GM20431 (cell line): ENCODE results near the gene CRACR2B.

Experiments
- in situ Hi-C: fragments of 300-500 bp; cut with MseI, MboI; formaldehyde crosslinking; loops from one replicate; pipeline ENCODE4 v1.15.0; 2020; ENCODE audit warnings: low sequenced_read_pairs; ENCODE audit not compliant: unreplicated experiment

CRACR2B gene

DNA sequence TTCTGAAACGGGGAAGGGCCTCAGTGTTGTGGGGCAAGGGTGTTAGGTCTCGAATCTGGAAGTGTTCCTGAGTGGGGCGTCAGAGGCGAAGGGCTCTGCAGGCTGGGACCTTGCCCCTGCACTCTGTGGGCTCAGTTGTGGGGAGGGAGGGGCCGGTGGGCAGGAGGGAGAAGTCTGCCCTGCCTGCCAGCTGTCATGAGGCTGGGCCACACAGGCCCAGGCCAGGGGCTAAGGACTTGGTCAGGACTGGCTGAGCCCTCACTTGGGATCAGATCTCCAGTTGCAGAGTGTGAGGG, at the start of gene CRACR2B:
Gene CRACR2B (plus strand): TSS at position 23 of the 296 bp plus-strand sequence. CDS start 689 bp downstream, outside the sequence.
- in situ Hi-C loops = no loop called here

DNA sequence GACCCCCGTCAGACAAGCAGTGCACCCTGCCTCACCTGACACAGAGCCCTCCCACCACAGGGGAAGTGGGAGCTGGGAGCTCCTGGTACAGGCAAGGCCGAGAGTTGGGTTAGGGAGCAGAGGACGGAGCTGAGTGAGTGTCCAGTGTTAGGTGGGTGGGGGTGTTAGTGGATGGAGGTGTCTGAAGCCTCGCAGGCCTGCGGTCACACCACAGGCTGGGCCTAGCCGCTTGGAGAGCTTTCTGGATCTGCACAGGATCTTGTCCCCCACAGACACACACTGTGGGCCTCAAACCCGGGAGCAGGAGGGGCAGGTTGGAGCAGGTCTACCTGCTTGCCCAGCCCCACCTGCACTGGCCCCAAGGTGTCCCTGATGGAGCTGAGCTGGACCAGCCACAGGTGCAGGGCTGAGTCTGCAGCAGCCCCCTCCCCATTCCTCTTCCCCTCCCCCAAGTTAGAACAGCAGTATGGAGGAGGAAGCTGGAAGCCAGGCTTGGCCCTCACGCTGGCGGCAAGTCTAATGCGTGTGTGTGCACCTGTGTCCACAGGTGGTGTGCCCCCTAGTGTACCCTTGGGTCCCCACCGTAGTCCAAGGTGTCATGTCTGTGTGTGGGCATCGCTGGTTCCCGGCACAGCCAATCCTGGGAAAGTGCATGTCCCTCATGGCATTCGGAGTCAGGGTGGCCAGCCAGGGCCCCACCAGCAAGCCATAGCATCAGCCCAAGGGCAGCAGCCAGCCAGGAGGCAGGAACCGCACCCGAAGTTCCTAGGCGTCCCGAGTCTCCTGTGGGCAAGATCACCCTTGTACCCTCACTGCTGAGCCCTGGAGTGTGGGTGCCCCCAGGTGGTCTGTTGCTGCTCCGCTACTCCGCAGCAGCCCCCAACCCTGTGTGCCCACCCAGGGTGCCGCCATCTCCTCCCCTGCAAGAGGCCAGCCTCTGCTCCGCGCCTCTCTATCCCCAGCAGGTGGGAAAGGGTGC, 48.5 kb upstream of the CRACR2B start:
- in situ Hi-C loops = no loop called here

DNA sequence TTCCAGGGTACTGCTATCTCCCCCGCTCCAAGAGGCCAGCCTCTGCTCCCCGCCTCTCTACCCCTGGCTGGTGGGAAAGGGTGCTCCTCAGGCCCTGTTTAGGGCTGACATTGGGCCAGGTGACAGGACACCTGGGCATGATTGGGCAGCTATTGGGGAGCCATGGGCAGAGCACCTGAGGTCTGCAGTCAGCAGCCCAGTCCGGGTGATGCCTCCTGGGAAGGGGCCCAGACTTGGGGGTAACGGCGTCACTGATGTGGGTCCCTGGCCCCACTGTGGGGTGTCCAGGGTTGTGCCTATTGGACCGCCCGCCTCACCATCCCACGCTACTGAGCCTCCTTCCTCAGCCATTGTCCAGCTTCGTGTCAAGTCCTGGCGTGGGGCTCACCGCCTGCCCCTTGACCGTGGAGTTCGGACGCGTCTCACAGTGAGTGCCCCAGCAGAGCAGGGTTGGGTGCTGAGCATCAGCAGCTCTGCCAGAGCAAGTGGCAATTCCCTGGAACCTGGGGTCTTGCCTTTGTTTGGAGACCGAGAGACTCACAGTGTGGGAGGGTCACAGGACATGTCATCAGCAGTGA, 47.7 kb upstream of the CRACR2B start:
- in situ Hi-C loops = no loop called here

DNA sequence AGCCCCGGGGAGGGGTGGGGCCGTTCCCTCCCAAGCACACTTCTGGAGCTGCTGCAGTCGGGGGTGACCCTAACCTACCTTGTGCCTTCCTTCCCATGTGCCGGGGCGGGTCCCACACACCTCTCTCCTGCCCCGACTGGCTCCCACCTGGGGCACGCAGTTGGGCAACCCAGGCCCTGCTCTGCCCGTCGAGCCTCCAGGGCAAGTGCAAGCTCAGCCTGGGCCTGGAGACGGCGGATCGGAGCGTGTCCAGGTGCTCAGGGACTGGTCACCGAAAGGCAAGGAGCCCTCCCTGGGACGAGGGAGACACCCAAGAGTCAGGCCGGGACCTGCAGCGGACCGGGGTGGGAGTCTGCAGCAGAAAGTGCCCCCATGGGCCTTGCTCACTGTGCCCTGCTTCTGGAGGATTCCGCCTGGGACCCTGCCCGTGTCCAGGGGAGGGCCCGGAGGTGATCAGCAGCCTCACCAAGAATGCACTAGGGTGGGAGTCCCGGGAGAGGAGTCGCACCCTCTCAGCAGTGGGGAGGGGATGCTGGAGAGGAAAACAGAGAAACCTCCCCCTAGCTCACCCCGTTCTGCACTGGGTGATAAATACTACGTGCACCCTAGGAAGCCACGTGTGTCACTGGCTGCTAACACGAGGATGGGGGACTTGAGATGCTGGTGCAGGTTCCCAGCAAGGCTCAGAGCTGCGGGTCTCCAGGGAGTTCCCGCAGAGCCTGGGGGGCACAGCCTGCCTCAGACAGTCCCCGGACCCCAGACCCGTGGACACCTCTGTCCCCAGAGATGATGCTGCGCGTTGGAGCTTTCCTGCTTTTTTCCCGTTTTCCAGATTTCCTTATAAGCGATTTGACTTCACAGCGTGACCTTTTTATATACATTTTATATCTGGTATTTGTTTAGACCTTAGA, 45.2 kb upstream of the CRACR2B start:
- in situ Hi-C loops = no loop called here

DNA sequence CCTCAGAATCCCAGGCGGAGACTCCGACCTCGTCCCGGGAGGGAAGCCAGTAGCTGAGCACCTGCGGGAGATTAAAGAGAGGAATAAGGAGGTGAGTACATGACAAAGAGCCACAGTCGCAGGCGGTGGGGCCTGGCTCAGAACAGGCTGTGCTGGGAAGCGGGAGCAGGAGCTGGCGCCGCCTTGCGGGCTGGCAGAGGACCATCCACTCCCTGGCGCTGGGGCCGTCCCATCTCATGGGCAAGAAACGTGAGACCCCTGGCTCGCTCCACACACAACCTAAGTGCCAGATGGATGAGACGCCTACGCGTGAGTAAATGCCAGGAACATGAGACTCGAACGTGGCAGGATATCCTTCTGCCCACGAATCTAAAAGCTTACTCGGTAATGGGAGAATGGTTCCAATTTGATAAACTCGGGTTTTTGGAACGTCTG, 44.1 kb upstream of the CRACR2B start:
- in situ Hi-C loops = no loop called here

- in situ Hi-C loops = no loop called here
Observed at GRCh38 chr11:786235-787083, 41.3 kb upstream of the CRACR2B start.

DNA sequence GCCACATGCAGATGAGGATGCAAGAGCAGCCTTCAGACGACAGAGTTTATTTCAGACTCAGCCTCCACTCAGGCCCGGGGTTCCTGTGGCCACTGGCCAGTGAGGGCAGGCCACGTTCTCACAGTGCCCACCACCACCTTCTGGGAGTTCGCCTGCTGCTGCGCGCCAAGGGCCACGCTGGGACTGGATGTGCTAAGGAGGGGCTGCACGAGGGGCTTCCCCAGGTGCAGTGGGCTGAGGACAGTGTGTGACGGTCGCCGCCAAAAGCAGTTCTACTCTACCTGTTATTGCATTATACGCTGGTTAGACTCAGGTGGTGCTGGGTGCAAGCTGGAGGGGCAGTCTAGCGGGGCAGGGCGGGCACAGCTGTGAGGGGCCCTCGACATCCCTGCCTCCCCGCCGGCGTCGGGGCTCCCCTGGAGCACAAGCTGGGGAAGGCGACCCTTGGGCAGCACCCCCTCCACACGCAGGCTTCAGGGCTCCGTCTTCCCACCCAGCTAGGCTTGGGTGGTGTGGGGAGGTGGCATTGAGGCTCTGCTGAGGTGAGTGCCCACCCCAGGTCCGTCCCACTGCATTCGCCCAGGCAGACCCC, 40.5 kb upstream of the CRACR2B start:
- in situ Hi-C loops = no loop called here

DNA sequence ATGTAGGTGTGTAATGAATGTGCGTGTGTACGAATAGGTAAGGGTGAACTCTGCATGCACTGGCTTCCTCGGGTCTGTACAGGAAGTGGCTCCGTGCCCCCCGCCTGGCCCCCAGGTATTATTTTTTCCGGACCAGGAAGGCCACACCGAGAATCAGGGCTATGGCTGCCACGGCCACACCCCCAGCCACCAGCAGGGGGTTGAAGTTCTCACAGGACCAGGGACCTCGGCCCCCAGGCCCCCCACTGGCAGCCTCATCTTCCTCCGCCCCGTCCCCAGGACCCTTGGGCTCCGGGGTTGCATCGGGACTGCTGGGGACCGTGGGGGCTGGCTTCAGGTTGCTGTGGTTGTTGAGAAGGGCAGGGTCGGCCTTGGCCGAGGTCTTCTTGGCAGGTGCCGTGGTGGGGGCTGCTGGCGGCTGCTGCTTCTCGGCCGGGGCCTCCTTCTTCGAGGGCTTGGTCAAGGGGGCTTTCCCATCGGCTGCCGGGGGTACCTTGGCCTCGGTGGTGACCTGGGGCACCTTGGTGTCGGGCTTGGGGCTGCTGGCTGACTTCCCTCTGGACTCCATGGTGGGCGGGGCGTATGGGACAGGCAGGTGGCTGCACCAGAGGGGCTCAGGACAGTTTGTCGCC, 39.6 kb upstream of the CRACR2B start:
- in situ Hi-C loops = no loop called here

GRCh38 chr11:788953-789940, 38.5 kb upstream of the CRACR2B start:
- in situ Hi-C loops = no loop called here

- in situ Hi-C loops = no loop called here
Observed at GRCh38 chr11:789943-790342, 37.8 kb upstream of the CRACR2B start, which contains the start of gene CEND1. Gene CEND1 (minus strand): TSS chr11:790090. CDS start chr11:788576, 1,514 bp downstream.

DNA sequence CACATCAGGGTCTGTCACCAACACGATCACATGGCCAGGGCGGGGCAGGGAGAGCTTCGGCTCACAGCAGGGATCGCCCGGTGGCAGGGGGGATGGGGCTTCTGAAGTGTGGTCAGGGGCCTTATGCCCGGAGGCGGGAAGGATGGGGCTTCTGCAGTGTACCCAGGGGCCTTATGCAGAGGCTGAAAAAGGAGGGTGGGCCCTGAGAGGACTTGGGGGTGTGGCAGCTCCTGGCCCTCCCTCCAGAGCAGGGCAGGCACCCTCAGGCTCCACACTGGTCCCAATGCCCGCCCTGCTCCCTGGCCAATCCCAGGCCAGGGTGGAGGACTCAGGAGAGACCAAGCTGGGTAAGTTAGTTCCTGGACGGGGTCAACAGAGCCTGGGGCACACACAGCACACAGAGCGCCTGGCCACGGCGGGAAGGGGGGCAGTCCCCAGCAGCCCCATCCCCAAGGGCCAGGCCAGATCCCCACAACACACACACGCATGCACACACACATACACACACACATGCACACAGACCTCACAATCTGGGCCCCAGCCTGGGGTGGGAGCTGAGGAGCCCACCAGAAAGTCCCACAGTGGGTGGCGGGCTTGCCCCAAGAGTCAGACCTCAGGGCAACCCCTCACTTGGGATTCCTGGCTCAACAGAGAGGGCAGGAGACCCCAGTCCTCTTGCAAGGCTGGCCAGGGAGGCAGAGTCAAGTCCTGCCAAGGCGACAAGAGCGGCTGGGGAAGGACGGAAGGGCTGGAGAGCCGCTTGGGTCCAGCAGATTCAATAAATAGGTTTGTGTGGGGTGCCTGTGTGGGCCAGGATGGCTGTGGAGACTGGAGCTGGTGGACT, 36.8 kb upstream of the CRACR2B start:
- in situ Hi-C loops = no loop called here

GRCh38 chr11:791658-792534, 35.8 kb upstream of the CRACR2B start:
- in situ Hi-C loops = no loop called here

DNA sequence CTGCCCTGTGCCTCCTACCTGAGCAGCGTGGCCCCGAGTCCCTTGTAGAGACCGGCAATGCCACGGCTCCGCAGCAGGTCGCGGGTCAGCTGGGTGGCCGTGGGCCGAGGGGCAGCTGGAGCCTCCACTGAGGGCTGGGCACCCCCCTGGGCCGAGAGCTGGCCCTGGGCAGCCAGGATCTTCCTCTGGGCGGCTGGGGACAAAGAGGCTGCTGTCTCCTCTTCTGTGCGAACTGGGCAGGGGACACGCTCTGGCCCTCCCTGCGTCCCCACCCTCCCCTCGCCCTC, 35.2 kb upstream of the CRACR2B start:
- in situ Hi-C loops = no loop called here

GRCh38 chr11:792873-793272, 34.8 kb upstream of the CRACR2B start:
- in situ Hi-C loops = no loop called here

DNA sequence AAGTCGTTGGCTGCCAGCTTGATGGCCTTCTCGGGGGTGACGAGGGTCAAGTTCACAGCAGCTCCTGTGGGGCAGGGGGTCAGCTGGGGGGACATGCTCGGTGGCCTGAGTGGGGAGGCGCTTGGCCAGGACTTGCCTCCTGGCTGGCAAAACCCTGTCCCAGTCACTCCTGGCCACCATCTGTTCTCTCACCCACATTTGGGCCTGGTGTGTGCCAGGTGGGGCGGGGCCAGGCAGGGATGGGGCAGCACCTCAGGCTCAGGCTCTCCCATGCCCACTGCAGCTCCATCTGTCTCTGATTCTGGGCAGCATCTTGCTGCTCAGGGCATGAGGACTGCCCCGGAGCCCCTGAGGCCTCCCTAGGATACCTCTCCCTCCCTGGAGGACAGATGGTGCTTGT, 34.2 kb upstream of the CRACR2B start:
- in situ Hi-C loops = no loop called here
